HAP-1 (cell line): ENCODE results near the gene PEX3.

Experiments used
- DNase-seq, 2 experiments: peaks; one replicate each; pipeline ENCODE4 v3.0.0-alpha.2; 2016 to 2020; ENCODE audit warnings: low spot score in 2 of 2
- H3K27me3 ChIP-seq: fragments of 250-450 bp; sonication (Bioruptor Pico); 2 replicates; pipeline ENCODE4 v1.5.1; 2020; ENCODE audit warnings: low read depth, mild to moderate bottlenecking, moderate library complexity
- H3K36me3 ChIP-seq: fragments of 250-450 bp; sonication (Bioruptor Pico); replicated peaks from 2 replicates; pipeline ENCODE4 v1.5.1; 2020; ENCODE audit warnings: mild to moderate bottlenecking
- H3K4me1 ChIP-seq: fragments of 250-450 bp; sonication (Bioruptor Pico); 2 replicates; pipeline ENCODE4 v1.5.1; 2020; ENCODE audit warnings: mild to moderate bottlenecking
- H3K4me3 ChIP-seq: fragments of 250-450 bp; sonication (Bioruptor Pico); 2 replicates; pipeline ENCODE4 v1.5.1; 2020; ENCODE audit warnings: mild to moderate bottlenecking, moderate library complexity
- H3K9me3 ChIP-seq: fragments of 250-450 bp; sonication (Bioruptor Pico); 2 replicates; pipeline ENCODE4 v1.5.1; 2020; ENCODE audit warnings: mild to moderate bottlenecking, moderate library complexity
- in situ Hi-C: fragments of 300-500 bp; cut with MboI; formaldehyde crosslinking; loops from 3 replicates; pipeline ENCODE4 v1.14.3; 2020; ENCODE audit warnings: low sequenced_read_pairs, inconsistent platforms, mixed read lengths

Gene PEX3

GRCh38 chr6:143522039-143522600 lies 71.5 kb downstream of the PEX3 start:
- Histone ChIP-seq H3K36me3 (no peaks in the 10 kb centered on the region), H3K4me1 (peaks cover 7% of the 10 kb centered on the region)

GRCh38 chr6:143525356-143525755 lies 74.8 kb downstream of the PEX3 start:
- Histone ChIP-seq H3K36me3 (no peaks in the 10 kb centered on the region), H3K4me3 (no peak overlapping the region), H3K4me1 (peaks cover 7% of the 10 kb centered on the region), H3K9me3 (peaks cover 8% of the 10 kb centered on the region; the same call in 1 of the 2 replicates), H3K27me3 (peaks cover 54% of the 10 kb centered on the region)
- in situ Hi-C loops: no loop called here
- no peak for DNase-seq

More at GRCh38 chr6:143522039-143522600, 71.5 kb downstream of the PEX3 start:
- H3K27me3 ChIP-seq: peaks cover 78% of the 10 kb centered on the region
- in situ Hi-C loops: no loop called here
- no peak overlapping the region for H3K4me3 ChIP-seq
- H3K9me3 ChIP-seq: peaks cover 14% of the 10 kb centered on the region
- DNase-seq: peak; percentile 59 to 93

GRCh38 chr6:143527677-143528076 lies 77.1 kb downstream of the PEX3 start:
- H3K4me1 ChIP-seq: no peaks in the 10 kb centered on the region
- in situ Hi-C loops: no loop called here
- peaks cover 57% of the 10 kb centered on the region for H3K27me3 ChIP-seq
- no peak for DNase-seq
- no peaks in the 10 kb centered on the region for H3K36me3 ChIP-seq
- H3K9me3 ChIP-seq: peaks cover 8% of the 10 kb centered on the region; the same call in 1 of the 2 replicates
- no peak overlapping the region for H3K4me3 ChIP-seq

- Histone ChIP-seq H3K36me3 (no peaks in the 10 kb centered on the region), H3K27me3 (peaks cover 62% of the 10 kb centered on the region), H3K4me1 (no peaks in the 10 kb centered on the region), H3K4me3 (no peak overlapping the region), H3K9me3 (peaks cover 8% of the 10 kb centered on the region; the same call in 1 of the 2 replicates)
- in situ Hi-C loops: no loop called here
- no peak for DNase-seq
These were observed 77.7 kb downstream of the PEX3 start for GRCh38 chr6:143528164-143528811.

- H3K4me3 ChIP-seq: no peak overlapping the region
- peaks cover under 1% of the 10 kb centered on the region; the same call in 1 of the 2 replicates for H3K9me3 ChIP-seq
- in situ Hi-C loops: no loop called here
- H3K27me3 ChIP-seq: peaks cover 64% of the 10 kb centered on the region
- H3K36me3 ChIP-seq: no peaks in the 10 kb centered on the region
- H3K4me1 ChIP-seq: no peaks in the 10 kb centered on the region
- DNase-seq: peak; percentile 25 to 36
These were observed 78.5 kb downstream of the PEX3 start for GRCh38 chr6:143529095-143529494.

GRCh38 chr6:143531720-143532499 lies 81.3 kb downstream of the PEX3 start:
- H3K4me3 ChIP-seq: no peak overlapping the region
- in situ Hi-C loops: no loop called here
- H3K4me1 ChIP-seq: peaks cover 9% of the 10 kb centered on the region
- peaks cover 41% of the 10 kb centered on the region for H3K27me3 ChIP-seq
- H3K9me3 ChIP-seq: no peaks in the 10 kb centered on the region
- no peak for DNase-seq
- no peaks in the 10 kb centered on the region for H3K36me3 ChIP-seq

- Histone ChIP-seq H3K36me3 (no peaks in the 10 kb centered on the region), H3K27me3 (peaks cover 31% of the 10 kb centered on the region), H3K9me3 (no peaks in the 10 kb centered on the region), H3K4me3 (no peak overlapping the region), H3K4me1 (peaks cover 16% of the 10 kb centered on the region)
- in situ Hi-C loops: no loop called here
- no peak for DNase-seq
These were observed 84.6 kb downstream of the PEX3 start for GRCh38 chr6:143535189-143535614.

- Histone ChIP-seq H3K9me3 (no peaks in the 10 kb centered on the region), H3K36me3 (no peaks in the 10 kb centered on the region), H3K4me1 (peaks cover 16% of the 10 kb centered on the region), H3K4me3 (peak overlapping the region; percentile 36), H3K27me3 (peaks cover 28% of the 10 kb centered on the region)
- DNase-seq: peak in 1 of 2 experiments; percentile 54
- in situ Hi-C loops: no loop called here
These were observed 85.9 kb downstream of the PEX3 start for GRCh38 chr6:143536461-143536865.

- peaks cover 16% of the 10 kb centered on the region for H3K4me1 ChIP-seq
- no peaks in the 10 kb centered on the region for H3K36me3 ChIP-seq
- H3K9me3 ChIP-seq: no peaks in the 10 kb centered on the region
- in situ Hi-C loops: no loop called here
- peak; percentile 20 to 71 for DNase-seq
- H3K27me3 ChIP-seq: peaks cover 24% of the 10 kb centered on the region
- H3K4me3 ChIP-seq: peak overlapping the region; percentile 38
These were observed 86.5 kb downstream of the PEX3 start for GRCh38 chr6:143536866-143537691.

GRCh38 chr6:143538374-143538773 lies 87.8 kb downstream of the PEX3 start:
- H3K4me1 ChIP-seq: peaks cover 16% of the 10 kb centered on the region
- H3K27me3 ChIP-seq: peaks cover 12% of the 10 kb centered on the region; the same call in 1 of the 2 replicates
- H3K36me3 ChIP-seq: no peaks in the 10 kb centered on the region
- H3K9me3 ChIP-seq: no peaks in the 10 kb centered on the region
- H3K4me3 ChIP-seq: no peak overlapping the region
- in situ Hi-C loops: no loop called here
- DNase-seq: no peak

GRCh38 chr6:143539106-143539505 lies 88.5 kb downstream of the PEX3 start:
- peaks cover 16% of the 10 kb centered on the region for H3K4me1 ChIP-seq
- peaks cover 5% of the 10 kb centered on the region; the same call in 1 of the 2 replicates for H3K27me3 ChIP-seq
- H3K9me3 ChIP-seq: no peaks in the 10 kb centered on the region
- in situ Hi-C loops: no loop called here
- no peak for DNase-seq
- no peak overlapping the region for H3K4me3 ChIP-seq
- H3K36me3 ChIP-seq: no peaks in the 10 kb centered on the region

GRCh38 chr6:143539734-143540133 lies 89.1 kb downstream of the PEX3 start:
- H3K4me3 ChIP-seq: no peak overlapping the region
- in situ Hi-C loops: no loop called here
- peaks cover 16% of the 10 kb centered on the region for H3K4me1 ChIP-seq
- no peak for DNase-seq
- peaks cover 1% of the 10 kb centered on the region; the same call in 1 of the 2 replicates for H3K27me3 ChIP-seq
- no peaks in the 10 kb centered on the region for H3K9me3 ChIP-seq
- no peaks in the 10 kb centered on the region for H3K36me3 ChIP-seq

GRCh38 chr6:143540192-143540591 lies 89.6 kb downstream of the PEX3 start:
- DNase-seq: no peak
- in situ Hi-C loops: no loop called here
- Histone ChIP-seq H3K4me1 (peaks cover 16% of the 10 kb centered on the region), H3K27me3 (no peaks in the 10 kb centered on the region; the same call in 1 of the 2 replicates), H3K9me3 (no peaks in the 10 kb centered on the region), H3K36me3 (no peaks in the 10 kb centered on the region), H3K4me3 (no peak overlapping the region)
